OCI-LY1 (cell line): ENCODE measurements around the gene AARSD1.
"Not testable (repeated sequence)": the region's sequence is repeated elsewhere in the genome, so short reads cannot be mapped to it uniquely, and the experiment has no call there.

Experiments
- H2AFZ ChIP-seq: fragments of 200-600 bp; sonication (generic), shearing (Covaris generic); 2 replicates; pipeline ENCODE4 v1.6.0; 2014; ENCODE audit warnings: antibody characterized with exemption, mild to moderate bottlenecking, low read length
- H3F3A ChIP-seq: fragments of 200-600 bp; sonication (generic), shearing (Covaris generic); 2 replicates; pipeline ENCODE4 v1.6.0; 2014; ENCODE audit warnings: mild to moderate bottlenecking, antibody characterized with exemption, low read length, moderate library complexity; ENCODE audit not compliant: insufficient read depth
- H3K27ac ChIP-seq: fragments of 200-600 bp; sonication (generic); 2 replicates; pipeline ENCODE4 v1.5.1; 2014; ENCODE audit warnings: low read length, mixed run types, mild to moderate bottlenecking, low read depth; ENCODE audit not compliant: poor library complexity, severe bottlenecking
- H3K27me3 ChIP-seq: fragments of 200-600 bp; sonication (generic); 2 replicates; pipeline ENCODE4 v1.6.0; 2014; ENCODE audit warnings: antibody characterized with exemption, mild to moderate bottlenecking, low read length, moderate library complexity; ENCODE audit not compliant: insufficient read depth
- H3K36me3 ChIP-seq: fragments of 200-600 bp; sonication (generic); 2 replicates; pipeline ENCODE4 v1.6.1; 2014; ENCODE audit warnings: mild to moderate bottlenecking, antibody characterized with exemption, low read length, moderate library complexity, mixed read lengths; ENCODE audit not compliant: insufficient read depth
- H3K4me1 ChIP-seq: fragments of 200-600 bp; sonication (generic); 2 replicates; pipeline ENCODE4 v1.5.1; 2014; ENCODE audit warnings: mild to moderate bottlenecking, low read length, moderate library complexity; ENCODE audit not compliant: insufficient read depth, severe bottlenecking
- H3K4me2 ChIP-seq: fragments of 200-600 bp; sonication (generic), shearing (Covaris generic); 2 replicates; pipeline ENCODE4 v1.6.1; 2014; ENCODE audit warnings: low read length
- H3K4me3 ChIP-seq: fragments of 200-600 bp; sonication (generic); 2 replicates; pipeline ENCODE4 v1.5.1; 2014; ENCODE audit warnings: low read length, low read depth, mild to moderate bottlenecking, mixed read lengths; ENCODE audit not compliant: poor library complexity, severe bottlenecking
- H3K79me2 ChIP-seq: fragments of 200-600 bp; shearing (Covaris generic); 2 replicates; pipeline ENCODE4 v1.6.1; 2016; ENCODE audit warnings: mixed run types, low read length, mixed read lengths; ENCODE audit not compliant: insufficient read depth
- H3K9ac ChIP-seq: fragments of 200-600 bp; sonication (generic), shearing (Covaris generic); 2 replicates; pipeline ENCODE4 v1.6.1; 2014; ENCODE audit warnings: mild to moderate bottlenecking, low read length, mixed read lengths
- H3K9me2 ChIP-seq: fragments of 200-600 bp; sonication (generic), shearing (Covaris generic); 2 replicates; pipeline ENCODE4 v1.6.1; 2014; ENCODE audit warnings: low read depth, mild to moderate bottlenecking, low read length, mixed read lengths
- H3K9me3 ChIP-seq: fragments of 200-600 bp; shearing (Covaris generic); 2 replicates; pipeline ENCODE4 v1.6.1; 2014; ENCODE audit warnings: low read length, mixed read lengths
- H4K20me1 ChIP-seq: fragments of 200-600 bp; sonication (generic), shearing (Covaris generic); 2 replicates; pipeline ENCODE4 v1.6.0; 2016; ENCODE audit warnings: mild to moderate bottlenecking, low read length; ENCODE audit not compliant: insufficient read depth
- EZH2 ChIP-seq: fragments of 200-600 bp; sonication (generic), shearing (Covaris generic); IDR thresholded peaks from 2 replicates; pipeline ENCODE4 v1.8.0; 2017; ENCODE audit warnings: borderline replicate concordance, mixed run types, mild to moderate bottlenecking, antibody characterized with exemption, low read length, moderate library complexity, mixed read lengths
- TF ChIP-seq, protein P1 (sequence below): fragments of 200-600 bp; sonication (generic), shearing (Covaris generic); IDR thresholded peaks from 2 replicates; pipeline ENCODE4 v1.5.1; 2017; ENCODE audit warnings: mild to moderate bottlenecking, antibody characterized with exemption, low read length, moderate library complexity, mixed read lengths

AARSD1 gene

DNA sequence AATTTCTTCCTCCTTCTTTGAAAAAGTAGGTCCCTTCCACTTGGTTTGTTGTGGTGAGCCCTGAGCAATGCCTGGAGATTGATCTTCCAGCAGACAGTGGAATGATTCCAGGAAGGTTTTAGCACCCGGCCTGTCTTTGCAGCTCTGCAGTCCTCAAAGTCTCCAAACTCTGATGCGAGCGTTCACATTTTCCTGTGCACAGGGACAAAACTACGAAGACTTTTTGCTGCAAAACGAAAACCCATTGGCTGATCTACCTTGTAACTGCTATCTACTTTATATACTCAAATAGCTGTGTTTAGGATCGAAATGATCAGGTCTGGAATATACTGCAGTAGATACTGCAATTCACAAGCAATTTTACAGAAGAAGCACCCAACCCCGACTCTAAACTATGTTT, 42.0 kb downstream of the AARSD1 start:
- Histone ChIP-seq H3K27ac (no peak overlapping the region), H3F3A (no peaks in the 10 kb centered on the region), H3K9me2 (no peaks in the 10 kb centered on the region), H3K9me3 (no peaks in the 10 kb centered on the region), H3K9ac (no peak overlapping the region), H4K20me1 (no peaks in the 10 kb centered on the region), H3K79me2 (no peaks in the 10 kb centered on the region), H3K4me3 (no peak overlapping the region), H3K4me2 (no peak overlapping the region), H3K27me3 (no peaks in the 10 kb centered on the region), H3K4me1 (no peaks in the 10 kb centered on the region), H3K36me3 (no peaks in the 10 kb centered on the region), H2AFZ (no peak overlapping the region)
- TF ChIP-seq, protein P1, sequence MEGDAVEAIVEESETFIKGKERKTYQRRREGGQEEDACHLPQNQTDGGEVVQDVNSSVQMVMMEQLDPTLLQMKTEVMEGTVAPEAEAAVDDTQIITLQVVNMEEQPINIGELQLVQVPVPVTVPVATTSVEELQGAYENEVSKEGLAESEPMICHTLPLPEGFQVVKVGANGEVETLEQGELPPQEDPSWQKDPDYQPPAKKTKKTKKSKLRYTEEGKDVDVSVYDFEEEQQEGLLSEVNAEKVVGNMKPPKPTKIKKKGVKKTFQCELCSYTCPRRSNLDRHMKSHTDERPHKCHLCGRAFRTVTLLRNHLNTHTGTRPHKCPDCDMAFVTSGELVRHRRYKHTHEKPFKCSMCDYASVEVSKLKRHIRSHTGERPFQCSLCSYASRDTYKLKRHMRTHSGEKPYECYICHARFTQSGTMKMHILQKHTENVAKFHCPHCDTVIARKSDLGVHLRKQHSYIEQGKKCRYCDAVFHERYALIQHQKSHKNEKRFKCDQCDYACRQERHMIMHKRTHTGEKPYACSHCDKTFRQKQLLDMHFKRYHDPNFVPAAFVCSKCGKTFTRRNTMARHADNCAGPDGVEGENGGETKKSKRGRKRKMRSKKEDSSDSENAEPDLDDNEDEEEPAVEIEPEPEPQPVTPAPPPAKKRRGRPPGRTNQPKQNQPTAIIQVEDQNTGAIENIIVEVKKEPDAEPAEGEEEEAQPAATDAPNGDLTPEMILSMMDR: no peak
- no peak for TF ChIP-seq EZH2

DNA sequence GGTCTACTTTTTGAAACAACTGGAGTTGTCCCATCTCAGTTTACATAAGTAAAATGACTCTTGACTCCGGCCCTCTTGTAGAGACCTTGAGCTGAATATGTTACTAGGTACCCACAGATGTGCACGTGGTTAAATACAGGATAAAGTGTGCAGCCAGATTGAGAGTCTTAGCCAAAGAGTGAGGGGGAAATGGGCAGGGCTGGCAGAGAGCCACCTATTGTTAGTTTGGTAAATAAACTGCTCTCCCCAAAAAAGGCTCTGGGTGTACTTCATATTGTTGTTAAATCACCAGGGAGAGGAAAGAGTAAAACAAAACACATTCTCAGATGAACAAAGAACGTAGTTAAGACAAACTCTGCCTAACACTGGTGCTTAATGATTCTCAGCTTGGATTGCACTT, 43.3 kb downstream of the AARSD1 start:
- H3K9me2 ChIP-seq: no peaks in the 10 kb centered on the region
- no peak overlapping the region for H3K4me3 ChIP-seq
- no peak overlapping the region for H2AFZ ChIP-seq
- no peaks in the 10 kb centered on the region for H3K4me1 ChIP-seq
- no peak for TF ChIP-seq EZH2
- TF ChIP-seq, protein P1: no peak
- H3K27me3 ChIP-seq: no peaks in the 10 kb centered on the region
- H3F3A ChIP-seq: no peaks in the 10 kb centered on the region
- no peaks in the 10 kb centered on the region for H4K20me1 ChIP-seq
- no peak overlapping the region for H3K27ac ChIP-seq
- no peak overlapping the region for H3K4me2 ChIP-seq
- H3K79me2 ChIP-seq: no peaks in the 10 kb centered on the region
- H3K9me3 ChIP-seq: no peaks in the 10 kb centered on the region
- no peak overlapping the region for H3K9ac ChIP-seq
- no peaks in the 10 kb centered on the region for H3K36me3 ChIP-seq

DNA sequence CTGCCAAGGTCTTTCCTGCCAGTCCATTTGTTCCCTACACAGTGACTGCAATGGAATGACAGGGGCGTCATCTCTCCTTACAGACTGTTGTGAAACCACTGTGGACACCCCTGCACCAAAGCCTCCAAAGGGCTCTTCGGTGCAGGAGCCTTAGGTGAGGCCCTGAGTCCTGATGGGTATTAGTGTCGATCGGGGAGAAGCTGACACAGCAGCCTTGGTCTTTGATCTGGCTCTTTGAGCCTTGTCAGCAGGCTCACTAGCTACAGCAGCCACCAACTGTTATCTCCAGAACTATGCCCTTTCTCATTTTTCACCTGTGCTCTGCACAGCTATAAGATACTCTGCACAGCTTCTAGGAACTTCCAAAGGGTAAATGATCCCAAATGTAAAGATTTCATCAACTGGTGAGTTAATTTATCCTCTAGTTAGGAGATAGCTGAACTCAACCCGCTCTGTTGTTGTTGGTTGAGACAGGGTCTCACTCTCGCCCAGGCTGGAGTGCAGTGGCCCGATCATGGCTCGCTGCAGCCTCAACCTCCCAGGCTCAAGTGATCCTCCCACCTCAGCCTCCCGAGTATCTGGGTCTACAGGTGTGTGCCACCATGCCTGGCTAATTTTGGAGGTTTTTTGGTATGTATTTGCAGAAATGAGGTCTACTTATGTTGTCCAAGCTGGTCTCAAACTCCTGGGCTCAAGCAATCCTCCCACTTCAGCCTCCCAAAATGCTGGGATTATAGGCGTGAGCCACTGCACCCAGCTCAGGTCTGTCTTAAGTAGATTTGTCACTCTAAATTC, 44.0 kb downstream of the AARSD1 start:
- Histone ChIP-seq H3F3A (no peaks in the 10 kb centered on the region), H3K4me2 (no peak overlapping the region), H3K9ac (no peak overlapping the region), H3K36me3 (no peaks in the 10 kb centered on the region), H3K27me3 (no peaks in the 10 kb centered on the region), H2AFZ (no peak overlapping the region), H3K9me2 (no peaks in the 10 kb centered on the region), H3K79me2 (no peaks in the 10 kb centered on the region), H3K9me3 (no peaks in the 10 kb centered on the region), H3K4me3 (no peak overlapping the region), H3K4me1 (no peaks in the 10 kb centered on the region), H4K20me1 (no peaks in the 10 kb centered on the region), H3K27ac (no peak overlapping the region)
- TF ChIP-seq, protein P1: no peak
- TF ChIP-seq EZH2: no peak

DNA sequence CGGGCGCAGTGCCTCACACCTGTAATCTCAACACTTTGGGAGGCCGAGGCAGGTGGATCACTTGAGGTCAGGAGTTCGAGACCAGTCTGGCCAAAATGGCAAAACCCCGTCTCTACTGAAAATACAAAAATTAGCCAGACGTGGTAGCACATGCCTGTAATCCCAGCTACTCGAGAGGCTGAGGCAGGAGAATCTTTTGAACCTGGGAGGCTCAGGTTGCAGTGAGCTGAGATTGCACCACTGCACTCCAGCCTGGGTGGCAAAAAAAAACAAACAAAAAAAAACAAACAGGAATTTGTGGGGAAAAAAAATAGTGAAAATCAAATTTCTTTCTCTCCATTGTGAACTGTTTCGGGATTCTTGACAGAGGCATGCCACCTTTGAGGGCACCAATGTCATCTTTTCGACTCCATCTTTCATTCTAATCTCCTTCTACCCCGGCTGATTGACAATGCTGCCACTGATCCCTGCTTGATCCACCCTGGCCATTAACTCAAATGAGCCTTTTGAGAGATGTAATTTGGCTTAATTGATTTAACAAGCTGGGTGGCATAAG, 44.7 kb downstream of the AARSD1 start:
- H3F3A ChIP-seq, H3K27ac ChIP-seq, H3K79me2 ChIP-seq, H3K27me3 ChIP-seq, H3K9me3 ChIP-seq, H3K4me1 ChIP-seq, H3K9ac ChIP-seq, H4K20me1 ChIP-seq, H3K4me3 ChIP-seq, H3K4me2 ChIP-seq, H3K9me2 ChIP-seq, H2AFZ ChIP-seq, H3K36me3 ChIP-seq: not testable (repeated sequence)
